HG02571 (cell line): Measurements from ENCODE around the gene LONRF3.

Source experiments
- ATAC-seq: cut with Tn5 transposase; IDR thresholded peaks from one replicate; pipeline ENCODE4 v1.9.1; 2021; ENCODE audit warnings: mild to moderate bottlenecking, moderate library complexity; ENCODE audit not compliant: unreplicated experiment

LONRF3 gene

GRCh38 chrX:118974088-118974907, at the start of gene LONRF3:
LONRF3 (plus strand) TSS chrX:118974618; CDS start chrX:118974781, 163 bp downstream.
- ATAC-seq = no peak

- no peak for ATAC-seq
Observed at GRCh38 chrX:118928151-118928550, 46.3 kb upstream of the LONRF3 start.

- no peak for ATAC-seq
Observed at GRCh38 chrX:118935352-118935751, 39.1 kb upstream of the LONRF3 start.

GRCh38 chrX:118941147-118941546, 33.3 kb upstream of the LONRF3 start:
- ATAC-seq = no peak

GRCh38 chrX:118943102-118943501, 31.3 kb upstream of the LONRF3 start:
- ATAC-seq = no peak

GRCh38 chrX:118945921-118946320, 28.5 kb upstream of the LONRF3 start:
- ATAC-seq = no peak

- ATAC-seq = no peak
Observed at GRCh38 chrX:118948270-118948669, 26.1 kb upstream of the LONRF3 start.

- ATAC-seq = no peak
Observed at GRCh38 chrX:118961866-118962560, 12.4 kb upstream of the LONRF3 start.

GRCh38 chrX:118963159-118963558, 11.3 kb upstream of the LONRF3 start:
- ATAC-seq = no peak

GRCh38 chrX:118964252-118964651, 10.2 kb upstream of the LONRF3 start:
- ATAC-seq = no peak

GRCh38 chrX:118965395-118965794, 9.0 kb upstream of the LONRF3 start:
- no peak for ATAC-seq

GRCh38 chrX:118968031-118968430, 6.4 kb upstream of the LONRF3 start:
- no peak for ATAC-seq

GRCh38 chrX:118971552-118971951, 2.9 kb upstream of the LONRF3 start:
- ATAC-seq = no peak

GRCh38 chrX:118973389-118974087, 880 bp upstream of the LONRF3 start:
- ATAC-seq = no peak

- ATAC-seq = no peak
Observed at GRCh38 chrX:118974908-118975671, 672 bp downstream of the LONRF3 start.

- ATAC-seq = no peak
Observed at GRCh38 chrX:118975831-118976598, 1.6 kb downstream of the LONRF3 start.

GRCh38 chrX:118976599-118977340, 2.4 kb downstream of the LONRF3 start:
- no peak for ATAC-seq

- no peak for ATAC-seq
Observed at GRCh38 chrX:118977424-118977823, 3.0 kb downstream of the LONRF3 start.

- no peak for ATAC-seq
Observed at GRCh38 chrX:118978451-118978850, 4.0 kb downstream of the LONRF3 start.
